GM19035 (cell line): Measurements from ENCODE around the gene TEKT5.
"Not testable (repeated sequence)": the region's sequence is repeated elsewhere in the genome, so short reads cannot be mapped to it uniquely, and the experiment has no call there.

Experiments used
- ATAC-seq: cut with Tn5 transposase; IDR thresholded peaks from one replicate; pipeline ENCODE4 v1.9.1; 2021; ENCODE audit not compliant: unreplicated experiment

TEKT5 gene

GRCh38 chr16:10694830-10695229 lies at the start of gene TEKT5:
TEKT5 (minus strand) TSS chr16:10694930; CDS start chr16:10694873, 57 bp downstream.
- ATAC-seq = no peak

GRCh38 chr16:10743610-10744369 lies 49.1 kb upstream of the TEKT5 start, which contains the start of gene NUBP1:
NUBP1 (plus strand) TSS chr16:10743842; CDS start chr16:10743864, 22 bp downstream.
- peak; percentile 82 for ATAC-seq

DNA sequence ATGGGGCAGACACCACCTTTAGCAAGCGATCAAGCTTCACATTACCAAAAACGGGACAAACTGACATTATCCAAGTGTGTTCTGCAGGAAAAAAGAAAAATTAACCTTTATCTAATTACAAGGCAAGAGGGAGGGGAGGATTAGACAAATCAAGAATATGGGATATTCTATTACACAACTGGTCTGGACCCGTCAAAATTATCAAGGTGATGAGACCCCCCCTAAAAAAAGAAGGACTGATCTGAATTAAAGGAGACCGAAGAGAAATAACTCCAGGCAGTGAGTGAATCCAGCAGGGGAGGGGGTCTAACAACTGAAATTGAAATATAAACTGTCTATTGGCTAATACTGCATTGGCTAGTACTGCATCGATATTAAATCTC lies 48.5 kb upstream of the TEKT5 start:
- no peak for ATAC-seq

GRCh38 chr16:10741844-10742243 lies 47.1 kb upstream of the TEKT5 start:
- no peak for ATAC-seq

- ATAC-seq = not testable (repeated sequence)
Measured at GRCh38 chr16:10741249-10741648, 46.5 kb upstream of the TEKT5 start.

GRCh38 chr16:10740845-10741208 lies 46.1 kb upstream of the TEKT5 start:
- ATAC-seq = no peak

DNA sequence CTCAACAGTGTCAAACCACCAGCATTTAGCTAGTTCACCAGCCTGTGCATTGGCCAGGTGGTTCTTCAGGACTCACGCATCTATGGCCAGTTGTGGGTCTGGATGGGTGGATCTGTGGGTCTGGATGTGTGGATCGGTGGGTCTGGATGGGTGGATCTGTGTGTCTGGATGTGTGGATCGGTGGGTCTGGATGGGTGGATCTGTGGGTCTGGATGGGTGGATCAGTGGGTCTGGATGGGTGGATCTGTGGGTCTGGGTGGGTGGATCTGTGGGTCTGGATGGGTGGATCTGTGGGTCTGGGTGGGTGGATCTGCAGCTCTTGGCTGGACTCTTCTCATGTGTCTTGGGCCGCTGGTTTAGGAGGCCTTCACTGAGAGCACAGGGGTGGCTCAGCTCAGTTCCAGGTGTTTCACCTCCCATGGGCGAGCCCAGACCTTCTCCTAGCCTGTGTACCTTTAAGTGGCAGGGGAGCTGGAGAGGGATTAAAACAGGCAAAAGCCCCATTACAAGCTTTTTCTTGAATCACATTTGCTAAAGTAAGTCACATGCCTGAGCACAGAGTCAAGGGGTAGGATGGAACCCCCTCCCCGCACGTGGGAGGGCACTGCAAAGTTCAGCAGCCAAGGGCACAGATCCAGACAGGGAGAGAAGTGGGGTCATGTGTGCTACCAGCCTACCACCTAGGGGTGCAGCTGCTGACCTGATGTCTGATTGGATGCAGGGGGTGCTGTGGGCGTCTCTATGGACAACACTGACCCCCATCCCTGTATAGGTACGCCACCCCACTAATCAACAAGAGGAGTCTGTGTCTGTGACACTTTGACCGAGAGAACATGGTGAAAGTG lies 45.5 kb upstream of the TEKT5 start:
- no peak for ATAC-seq

GRCh38 chr16:10738231-10739077 lies 43.7 kb upstream of the TEKT5 start:
- ATAC-seq = peak; percentile 70

DNA sequence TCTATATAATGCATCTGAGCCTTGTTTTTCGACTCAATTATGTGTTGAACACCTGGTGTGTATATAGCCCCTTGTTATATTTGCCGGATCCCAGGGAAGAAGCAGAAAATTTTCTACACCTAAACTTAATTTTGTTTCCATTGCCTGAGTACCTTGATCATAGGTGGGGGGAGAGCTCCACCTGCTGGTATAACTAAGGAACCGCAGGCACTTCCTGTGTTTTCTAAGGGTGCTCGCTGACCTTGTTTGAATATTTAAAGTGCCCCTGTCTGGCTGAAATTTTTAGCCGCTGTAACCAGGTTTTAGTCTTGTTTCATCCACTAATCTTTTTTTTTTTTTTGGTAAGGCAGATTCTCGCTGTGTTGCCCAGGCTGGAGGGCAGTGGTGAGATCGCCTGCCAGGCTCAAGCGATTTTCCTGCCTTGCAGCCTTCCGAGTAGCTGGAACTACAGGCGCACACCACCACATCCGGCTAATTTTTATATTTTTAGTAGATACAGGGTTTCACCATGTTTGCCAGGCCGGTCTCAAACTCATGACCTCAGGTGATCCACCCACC lies 42.4 kb upstream of the TEKT5 start:
- ATAC-seq = peak; percentile 52

DNA sequence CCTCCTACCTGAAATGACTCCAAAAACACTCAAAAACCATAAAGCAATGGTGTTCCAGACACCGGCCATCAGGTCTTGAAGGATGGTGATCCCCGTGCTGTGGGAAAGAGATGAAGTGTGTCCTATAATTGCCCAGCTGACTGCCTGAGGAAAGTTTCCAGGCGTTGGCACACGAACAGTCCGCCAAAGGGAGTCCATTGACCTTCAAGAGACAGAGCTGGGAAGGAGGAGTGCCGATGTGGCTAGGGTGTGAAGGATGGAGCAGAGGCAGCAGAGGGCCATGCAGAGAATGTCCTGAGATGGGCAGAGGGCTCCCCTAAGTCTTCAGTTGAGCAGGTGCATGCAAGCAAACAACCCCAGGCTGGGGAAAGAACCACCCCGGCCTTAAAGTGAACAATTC lies 37.1 kb upstream of the TEKT5 start:
- ATAC-seq = no peak

DNA sequence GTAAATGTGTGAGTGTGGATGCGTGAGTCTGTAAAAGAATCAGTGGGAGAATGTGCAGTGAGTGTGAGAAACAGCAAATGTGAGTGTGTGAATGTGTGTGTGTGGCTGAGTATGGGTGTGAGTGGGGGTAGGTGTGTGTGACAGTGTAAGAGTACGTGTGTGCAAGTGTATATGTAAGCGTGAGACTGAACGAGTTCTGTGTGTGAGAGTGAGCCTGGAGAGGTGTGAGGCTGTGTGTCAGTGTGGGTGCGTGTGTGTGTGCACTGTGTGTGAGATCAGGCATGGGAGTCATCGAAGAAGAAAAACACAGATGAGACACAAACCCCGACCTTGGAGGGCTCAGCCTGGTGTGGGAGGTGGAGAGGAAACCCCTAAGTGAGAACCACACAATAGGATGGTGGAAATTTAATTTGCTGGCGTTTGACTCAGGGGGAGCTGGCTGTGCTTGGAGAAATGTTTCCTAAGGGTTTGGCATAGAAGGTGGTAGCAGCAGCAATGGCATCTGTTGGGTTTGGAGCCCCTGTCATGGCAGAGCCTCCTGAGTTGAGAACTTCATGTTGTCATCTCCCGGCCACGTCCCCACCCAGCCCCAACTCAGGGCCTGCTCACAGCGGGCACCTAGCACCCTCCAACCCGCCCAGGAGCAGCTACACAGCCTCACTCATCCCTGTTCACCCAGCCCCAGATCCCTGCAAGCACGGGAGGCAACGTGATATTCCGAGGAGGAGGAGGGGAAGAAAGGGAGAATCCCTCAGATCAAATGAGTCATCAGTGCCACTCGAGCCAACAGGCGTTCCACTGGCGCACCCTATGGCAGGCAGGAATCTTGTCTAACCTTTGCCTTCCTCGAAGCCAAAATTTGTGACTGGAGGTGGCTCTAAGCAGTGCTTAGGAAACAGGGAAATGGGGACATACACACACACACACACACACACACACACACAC lies 34.6 kb upstream of the TEKT5 start:
- ATAC-seq = no peak

DNA sequence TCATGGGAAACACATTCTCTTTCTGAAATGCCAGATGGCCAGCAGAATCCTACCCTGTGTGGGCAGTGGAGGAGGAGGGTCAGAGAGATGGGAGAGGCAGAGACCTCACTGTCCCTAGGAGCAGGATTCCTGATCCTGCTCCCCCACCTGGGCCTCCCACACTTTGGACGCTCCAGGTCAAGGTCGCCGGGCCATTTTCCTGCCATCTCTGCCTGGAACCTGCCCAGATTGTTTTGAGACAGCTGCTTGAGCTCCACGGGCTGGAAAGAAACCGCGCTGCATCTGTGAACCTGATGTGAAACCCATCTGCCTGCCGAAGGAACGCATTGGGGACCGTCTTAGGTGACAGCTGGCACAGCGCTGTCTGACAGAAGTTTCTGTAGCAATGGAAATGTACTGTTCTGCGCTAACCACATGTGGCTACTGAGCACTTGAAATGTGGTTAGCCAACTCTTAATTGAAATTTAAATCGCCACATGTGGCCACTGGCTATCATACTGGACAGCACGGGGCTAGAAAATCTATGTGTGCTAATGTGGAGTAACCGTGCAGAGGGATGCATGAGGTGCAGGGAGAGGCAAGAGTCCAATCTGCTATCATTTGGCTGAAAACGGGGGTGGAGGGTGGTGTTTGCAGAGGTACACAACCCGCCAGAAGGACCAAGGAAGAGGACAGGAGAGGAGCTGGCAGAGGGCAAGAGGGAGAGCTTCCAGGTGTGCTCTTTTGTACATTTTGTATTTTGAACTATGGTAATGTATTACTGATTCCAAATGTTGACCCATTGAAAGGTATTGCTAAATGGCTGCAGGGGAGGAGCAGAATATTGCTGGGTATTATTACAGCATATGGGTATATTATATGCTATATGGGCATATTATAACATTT lies 33.5 kb upstream of the TEKT5 start:
- ATAC-seq = no peak

GRCh38 chr16:10708969-10709368 lies 14.2 kb upstream of the TEKT5 start:
- no peak for ATAC-seq

GRCh38 chr16:10699756-10700155 lies 5.0 kb upstream of the TEKT5 start:
- ATAC-seq = no peak

- no peak for ATAC-seq
Measured at GRCh38 chr16:10694306-10694705, 424 bp downstream of the TEKT5 start.

DNA sequence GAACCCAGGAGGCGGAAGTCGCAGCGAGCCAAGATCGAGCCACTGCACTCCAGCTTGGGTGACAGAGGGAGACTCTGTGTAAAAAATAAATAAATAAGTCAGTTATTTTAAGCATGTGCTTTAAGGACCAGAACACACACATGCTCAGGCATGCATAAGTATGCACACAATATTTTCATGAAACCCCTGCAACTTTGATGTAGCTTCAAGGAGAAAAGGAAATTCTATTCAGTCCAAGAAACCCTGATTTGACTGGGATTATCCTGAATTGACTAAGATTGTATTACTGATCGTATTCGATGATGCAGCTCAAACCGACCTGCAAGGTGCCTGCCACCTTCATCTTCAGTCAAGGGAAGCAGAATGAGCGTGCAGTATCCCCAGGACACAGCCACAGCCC lies 841 bp downstream of the TEKT5 start:
- ATAC-seq = no peak

GRCh38 chr16:10692470-10692869 lies 2.3 kb downstream of the TEKT5 start:
- ATAC-seq = no peak

DNA sequence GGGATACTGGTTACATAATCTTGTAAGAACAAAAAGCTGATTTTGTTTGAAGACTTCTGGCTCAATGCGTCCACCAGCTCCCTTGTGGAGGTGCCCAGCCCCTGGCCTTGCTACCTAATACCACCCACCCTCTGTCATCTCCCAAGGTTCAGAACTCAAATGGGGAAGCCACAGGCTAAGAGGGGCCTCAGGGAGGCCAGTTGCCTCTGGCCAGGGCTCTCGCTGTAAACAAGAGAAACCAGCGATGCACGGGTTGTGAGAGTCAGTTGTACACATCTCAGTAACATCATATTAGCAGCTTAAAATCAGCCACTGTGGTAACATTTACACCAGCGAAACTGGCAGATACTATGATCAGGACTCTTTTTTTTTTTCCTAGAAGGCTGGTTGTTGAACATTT lies 6.0 kb downstream of the TEKT5 start:
- ATAC-seq = no peak

- no peak for ATAC-seq
Measured at GRCh38 chr16:10688291-10688690, 6.4 kb downstream of the TEKT5 start.
